SK-N-SH treated with all-trans-retinoic acid at 6 μM for 48 hours (cell line): ENCODE results near the gene PTGIR.

Experiments
- ATAC-seq: fragments of 200-7000 bp; cut with Tn5 transposase; 3 replicates; pipeline ENCODE4 v1.9.1; 2020; ENCODE audit warnings: mild to moderate bottlenecking, moderate library complexity
- ARNTL ChIP-seq: fragments of 450-650 bp; formaldehyde crosslinking; IDR thresholded peaks from 2 replicates; pipeline ENCODE4 v1.5.0; 2020; ENCODE audit warnings: low read depth, mild to moderate bottlenecking, moderate library complexity, borderline replicate concordance
- CSDC2 ChIP-seq: fragments of 250-450 bp; sonication (Bioruptor Pico); IDR thresholded peaks from 2 replicates; pipeline ENCODE4 v1.5.0; 2020; ENCODE audit warnings: mild to moderate bottlenecking, moderate library complexity
- ESRRG ChIP-seq: fragments of 250-450 bp; sonication (Bioruptor Pico); IDR thresholded peaks from 2 replicates; pipeline ENCODE4 v1.6.1; 2021; ENCODE audit warnings: mild to moderate bottlenecking
- GLIS3 ChIP-seq: fragments of 250-450 bp; sonication (Bioruptor Pico); IDR thresholded peaks from 2 replicates; pipeline ENCODE4 v1.5.0; 2020; ENCODE audit warnings: mild to moderate bottlenecking, moderate library complexity
- ISL1 ChIP-seq: fragments of 250-450 bp; sonication (Bioruptor Pico); IDR thresholded peaks from 2 replicates; pipeline ENCODE4 v2.1.2; 2022; ENCODE audit warnings: mild to moderate bottlenecking, moderate library complexity
- OSR1 ChIP-seq: fragments of 250-450 bp; sonication (Bioruptor Pico); IDR thresholded peaks from 2 replicates; pipeline ENCODE4 v1.8.0; 2022; ENCODE audit warnings: moderate library complexity, mild to moderate bottlenecking, inconsistent platforms
- PPARA ChIP-seq: fragments of 250-450 bp; sonication (Bioruptor Pico); IDR thresholded peaks from 2 replicates; pipeline ENCODE4 v1.5.0; 2020; ENCODE audit warnings: mild to moderate bottlenecking, borderline replicate concordance
- RARB ChIP-seq: fragments of 250-450 bp; sonication (Bioruptor Pico); IDR thresholded peaks from 2 replicates; pipeline ENCODE4 v1.8.0; 2021; ENCODE audit warnings: mild to moderate bottlenecking, moderate library complexity
- SNAI2 ChIP-seq: fragments of 250-450 bp; sonication (Bioruptor Pico); IDR thresholded peaks from 2 replicates; pipeline ENCODE4 v1.5.0; 2020; ENCODE audit warnings: mild to moderate bottlenecking, moderate library complexity
- TCF4 ChIP-seq: fragments of 250-450 bp; sonication (Bioruptor Pico); IDR thresholded peaks from 2 replicates; pipeline ENCODE4 v1.8.0; 2021; ENCODE audit warnings: mild to moderate bottlenecking, moderate library complexity, borderline replicate concordance
- TOX ChIP-seq: fragments of 250-450 bp; sonication (Bioruptor Pico); IDR thresholded peaks from 2 replicates; pipeline ENCODE4 v1.8.0; 2021; ENCODE audit warnings: mild to moderate bottlenecking, moderate library complexity, borderline replicate concordance
- ZC3H10 ChIP-seq: fragments of 250-450 bp; sonication (Bioruptor Pico); IDR thresholded peaks from 2 replicates; pipeline ENCODE4 v1.5.1; 2021; ENCODE audit warnings: mild to moderate bottlenecking, moderate library complexity
- ZFP3 ChIP-seq: fragments of 250-450 bp; sonication (Bioruptor Pico); IDR thresholded peaks from 2 replicates; pipeline ENCODE4 v1.5.0; 2020; ENCODE audit warnings: mild to moderate bottlenecking, moderate library complexity
- ZFP30 ChIP-seq: fragments of 450-650 bp; formaldehyde crosslinking; IDR thresholded peaks from 2 replicates; pipeline ENCODE4 v1.5.0; 2022; ENCODE audit warnings: mild to moderate bottlenecking, moderate library complexity
- ZNF565 ChIP-seq: fragments of 450-650 bp; formaldehyde crosslinking; conservative IDR thresholded peaks from 2 replicates; pipeline ENCODE4 v1.5.0; 2020; ENCODE audit warnings: low read depth, mild to moderate bottlenecking, moderate library complexity
- ZNF70 ChIP-seq: fragments of 450-650 bp; formaldehyde crosslinking; IDR thresholded peaks from 2 replicates; pipeline ENCODE4 v1.5.0; 2020; ENCODE audit warnings: mild to moderate bottlenecking, moderate library complexity
- ZNF8 ChIP-seq: fragments of 450-650 bp; formaldehyde crosslinking; IDR thresholded peaks from 2 replicates; pipeline ENCODE4 v1.5.0; 2020; ENCODE audit warnings: mild to moderate bottlenecking, moderate library complexity
- TF ChIP-seq, protein P1 (sequence below): fragments of 250-450 bp; sonication (Bioruptor Pico); IDR thresholded peaks from 2 replicates; pipeline ENCODE4 v1.5.0; 2020; ENCODE audit warnings: mild to moderate bottlenecking, moderate library complexity
- TF ChIP-seq, protein P2 (sequence below): fragments of 250-450 bp; sonication (Bioruptor Pico); IDR thresholded peaks from 2 replicates; pipeline ENCODE4 v1.8.0; 2020; ENCODE audit warnings: mild to moderate bottlenecking, moderate library complexity, borderline replicate concordance
- TF ChIP-seq, protein P3 (sequence below): fragments of 250-450 bp; sonication (Bioruptor Pico); IDR thresholded peaks from 2 replicates; pipeline ENCODE4 v1.5.1; 2021; ENCODE audit warnings: mild to moderate bottlenecking, moderate library complexity
- TF ChIP-seq, protein P4 (sequence below): fragments of 250-450 bp; sonication (Bioruptor Pico); IDR thresholded peaks from 2 replicates; pipeline ENCODE4 v1.5.1; 2020; ENCODE audit warnings: low read depth, mild to moderate bottlenecking, moderate library complexity

Gene PTGIR

DNA sequence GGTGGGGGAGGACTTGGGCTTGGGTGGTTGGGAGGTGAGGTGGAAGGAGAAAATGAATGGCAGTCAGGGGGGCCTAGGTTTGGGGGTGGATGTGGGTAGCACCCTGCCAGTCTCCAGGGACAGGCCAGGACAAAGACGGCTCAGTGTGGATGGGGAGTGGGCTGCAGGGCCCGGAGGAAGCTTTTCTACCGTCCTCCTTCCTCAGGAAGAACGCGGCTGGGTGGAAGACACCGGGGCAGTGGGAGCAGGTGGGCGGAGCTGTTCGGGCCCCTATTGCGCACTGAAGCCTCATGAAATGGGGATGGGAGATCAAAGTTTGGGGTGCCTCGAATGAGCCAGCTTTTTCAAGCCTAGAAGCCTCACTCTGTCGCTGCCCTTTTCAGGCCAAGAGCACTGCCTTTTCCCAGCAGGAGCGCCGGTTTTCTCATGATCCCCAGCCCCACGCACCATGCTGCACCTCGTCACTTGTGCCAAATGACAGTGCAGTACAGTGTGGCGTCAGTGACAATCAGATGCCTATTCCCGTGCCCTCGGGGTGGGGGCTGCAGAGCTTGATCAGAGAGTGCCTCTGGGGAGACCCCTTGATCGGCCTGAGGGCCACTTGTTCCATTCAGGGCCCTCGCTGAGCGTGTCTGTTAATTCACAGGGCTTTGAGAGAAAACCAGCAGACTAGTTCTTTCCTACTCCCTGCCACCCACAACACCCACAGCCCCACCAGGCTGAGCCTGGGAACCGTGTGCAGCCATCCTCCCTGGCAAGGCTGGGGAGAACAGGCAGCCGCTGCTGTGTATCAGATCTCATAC is 22.3 kb downstream of the PTGIR start:
- TF ChIP-seq ISL1 (CRISPR knock-in tag) (no peak), ZNF8 (CRISPR knock-in tag) (no peak), ZC3H10 (CRISPR knock-in tag) (no peak), RARB (CRISPR knock-in tag) (no peak), ZNF70 (CRISPR knock-in tag) (no peak), ZNF565 (no peak), PPARA (no peak), TCF4 (no peak), GLIS3 (CRISPR knock-in tag) (no peak), SNAI2 (CRISPR knock-in tag) (no peak), ZFP30 (no peak), CSDC2 (CRISPR knock-in tag) (no peak), OSR1 (CRISPR knock-in tag) (no peak), ARNTL (CRISPR knock-in tag) (no peak), TOX (CRISPR knock-in tag) (no peak), ZFP3 (CRISPR knock-in tag) (no peak)
- TF ChIP-seq, protein P1, sequence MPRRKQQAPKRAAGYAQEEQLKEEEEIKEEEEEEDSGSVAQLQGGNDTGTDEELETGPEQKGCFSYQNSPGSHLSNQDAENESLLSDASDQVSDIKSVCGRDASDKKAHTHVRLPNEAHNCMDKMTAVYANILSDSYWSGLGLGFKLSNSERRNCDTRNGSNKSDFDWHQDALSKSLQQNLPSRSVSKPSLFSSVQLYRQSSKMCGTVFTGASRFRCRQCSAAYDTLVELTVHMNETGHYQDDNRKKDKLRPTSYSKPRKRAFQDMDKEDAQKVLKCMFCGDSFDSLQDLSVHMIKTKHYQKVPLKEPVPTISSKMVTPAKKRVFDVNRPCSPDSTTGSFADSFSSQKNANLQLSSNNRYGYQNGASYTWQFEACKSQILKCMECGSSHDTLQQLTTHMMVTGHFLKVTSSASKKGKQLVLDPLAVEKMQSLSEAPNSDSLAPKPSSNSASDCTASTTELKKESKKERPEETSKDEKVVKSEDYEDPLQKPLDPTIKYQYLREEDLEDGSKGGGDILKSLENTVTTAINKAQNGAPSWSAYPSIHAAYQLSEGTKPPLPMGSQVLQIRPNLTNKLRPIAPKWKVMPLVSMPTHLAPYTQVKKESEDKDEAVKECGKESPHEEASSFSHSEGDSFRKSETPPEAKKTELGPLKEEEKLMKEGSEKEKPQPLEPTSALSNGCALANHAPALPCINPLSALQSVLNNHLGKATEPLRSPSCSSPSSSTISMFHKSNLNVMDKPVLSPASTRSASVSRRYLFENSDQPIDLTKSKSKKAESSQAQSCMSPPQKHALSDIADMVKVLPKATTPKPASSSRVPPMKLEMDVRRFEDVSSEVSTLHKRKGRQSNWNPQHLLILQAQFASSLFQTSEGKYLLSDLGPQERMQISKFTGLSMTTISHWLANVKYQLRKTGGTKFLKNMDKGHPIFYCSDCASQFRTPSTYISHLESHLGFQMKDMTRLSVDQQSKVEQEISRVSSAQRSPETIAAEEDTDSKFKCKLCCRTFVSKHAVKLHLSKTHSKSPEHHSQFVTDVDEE (CRISPR knock-in tag) = no peak
- TF ChIP-seq, protein P2, sequence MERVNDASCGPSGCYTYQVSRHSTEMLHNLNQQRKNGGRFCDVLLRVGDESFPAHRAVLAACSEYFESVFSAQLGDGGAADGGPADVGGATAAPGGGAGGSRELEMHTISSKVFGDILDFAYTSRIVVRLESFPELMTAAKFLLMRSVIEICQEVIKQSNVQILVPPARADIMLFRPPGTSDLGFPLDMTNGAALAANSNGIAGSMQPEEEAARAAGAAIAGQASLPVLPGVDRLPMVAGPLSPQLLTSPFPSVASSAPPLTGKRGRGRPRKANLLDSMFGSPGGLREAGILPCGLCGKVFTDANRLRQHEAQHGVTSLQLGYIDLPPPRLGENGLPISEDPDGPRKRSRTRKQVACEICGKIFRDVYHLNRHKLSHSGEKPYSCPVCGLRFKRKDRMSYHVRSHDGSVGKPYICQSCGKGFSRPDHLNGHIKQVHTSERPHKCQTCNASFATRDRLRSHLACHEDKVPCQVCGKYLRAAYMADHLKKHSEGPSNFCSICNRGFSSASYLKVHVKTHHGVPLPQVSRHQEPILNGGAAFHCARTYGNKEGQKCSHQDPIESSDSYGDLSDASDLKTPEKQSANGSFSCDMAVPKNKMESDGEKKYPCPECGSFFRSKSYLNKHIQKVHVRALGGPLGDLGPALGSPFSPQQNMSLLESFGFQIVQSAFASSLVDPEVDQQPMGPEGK (CRISPR knock-in tag) = no peak
- TF ChIP-seq, protein P3, sequence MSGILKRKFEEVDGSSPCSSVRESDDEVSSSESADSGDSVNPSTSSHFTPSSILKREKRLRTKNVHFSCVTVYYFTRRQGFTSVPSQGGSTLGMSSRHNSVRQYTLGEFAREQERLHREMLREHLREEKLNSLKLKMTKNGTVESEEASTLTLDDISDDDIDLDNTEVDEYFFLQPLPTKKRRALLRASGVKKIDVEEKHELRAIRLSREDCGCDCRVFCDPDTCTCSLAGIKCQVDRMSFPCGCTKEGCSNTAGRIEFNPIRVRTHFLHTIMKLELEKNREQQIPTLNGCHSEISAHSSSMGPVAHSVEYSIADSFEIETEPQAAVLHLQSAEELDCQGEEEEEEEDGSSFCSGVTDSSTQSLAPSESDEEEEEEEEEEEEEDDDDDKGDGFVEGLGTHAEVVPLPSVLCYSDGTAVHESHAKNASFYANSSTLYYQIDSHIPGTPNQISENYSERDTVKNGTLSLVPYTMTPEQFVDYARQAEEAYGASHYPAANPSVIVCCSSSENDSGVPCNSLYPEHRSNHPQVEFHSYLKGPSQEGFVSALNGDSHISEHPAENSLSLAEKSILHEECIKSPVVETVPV = no peak
- TF ChIP-seq, protein P4, sequence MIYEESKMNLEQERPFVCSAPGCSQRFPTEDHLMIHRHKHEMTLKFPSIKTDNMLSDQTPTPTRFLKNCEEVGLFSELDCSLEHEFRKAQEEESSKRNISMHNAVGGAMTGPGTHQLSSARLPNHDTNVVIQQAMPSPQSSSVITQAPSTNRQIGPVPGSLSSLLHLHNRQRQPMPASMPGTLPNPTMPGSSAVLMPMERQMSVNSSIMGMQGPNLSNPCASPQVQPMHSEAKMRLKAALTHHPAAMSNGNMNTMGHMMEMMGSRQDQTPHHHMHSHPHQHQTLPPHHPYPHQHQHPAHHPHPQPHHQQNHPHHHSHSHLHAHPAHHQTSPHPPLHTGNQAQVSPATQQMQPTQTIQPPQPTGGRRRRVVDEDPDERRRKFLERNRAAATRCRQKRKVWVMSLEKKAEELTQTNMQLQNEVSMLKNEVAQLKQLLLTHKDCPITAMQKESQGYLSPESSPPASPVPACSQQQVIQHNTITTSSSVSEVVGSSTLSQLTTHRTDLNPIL = no peak
- TF ChIP-seq, all 23 proteins: peak for 0
- peak; percentile 36 for ATAC-seq

DNA sequence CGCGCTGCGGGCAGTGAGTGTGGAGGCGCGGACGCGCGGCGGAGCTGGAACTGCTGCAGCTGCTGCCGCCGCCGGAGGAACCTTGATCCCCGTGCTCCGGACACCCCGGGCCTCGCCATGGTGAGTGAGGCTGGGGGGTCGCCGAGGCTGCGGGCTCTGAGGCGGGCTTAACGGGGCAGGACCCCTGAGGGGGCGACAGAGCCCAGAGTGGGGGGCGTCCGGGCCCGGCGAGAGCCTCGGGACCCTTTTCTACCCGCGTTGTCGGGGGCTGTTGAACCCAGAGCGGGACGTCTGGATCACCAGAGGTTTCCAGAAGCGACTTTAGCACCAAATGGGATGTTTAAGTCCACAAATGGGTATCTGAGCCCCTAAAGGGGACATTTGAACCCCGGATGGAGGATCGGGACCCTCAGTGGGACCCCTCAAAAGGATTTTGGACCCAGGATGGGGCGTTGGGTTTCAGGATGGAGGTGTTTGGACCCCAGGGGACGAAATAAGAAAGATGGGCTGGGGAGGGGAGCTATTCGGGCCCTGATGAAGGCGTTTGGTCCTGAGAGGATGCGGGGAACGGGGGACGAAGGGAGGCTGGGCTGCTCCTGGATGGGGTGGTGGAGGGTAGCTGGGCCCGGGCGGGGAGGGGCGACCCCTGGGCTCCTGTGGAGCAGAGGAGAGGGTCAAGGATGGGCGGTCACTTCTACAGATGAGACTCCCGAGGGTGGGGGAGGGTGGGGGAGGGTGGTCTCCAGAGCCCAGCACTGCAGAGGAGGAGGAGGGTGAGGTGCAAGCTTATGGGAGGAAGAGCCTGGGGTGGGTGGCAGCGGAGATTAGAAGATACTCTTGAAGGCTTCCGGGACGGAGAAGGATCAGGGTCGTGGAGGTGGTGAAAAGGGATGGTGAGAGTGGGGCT is 23.3 kb downstream of the PTGIR start, which contains the start of gene CALM3:
Gene CALM3, plus strand, starts transcription at position 13 of the 907 bp plus-strand sequence. Its CDS starts 105 bp downstream, at position 118.
- TF ChIP-seq TCF4 (no peak), ESRRG (CRISPR knock-in tag) (no peak), ZNF70 (CRISPR knock-in tag) (no peak), CSDC2 (CRISPR knock-in tag) (no peak), RARB (CRISPR knock-in tag) (no peak), ZFP3 (CRISPR knock-in tag) (no peak), OSR1 (CRISPR knock-in tag) (no peak)
- TF ChIP-seq, protein P2 (CRISPR knock-in tag) = no peak
- ATAC-seq = peak; percentile 4; the same call in 2 of the 3 replicates
